ENCODE data around the gene ZNF143. TPM values are rescaled to one million over a fixed set of nuclear protein-coding genes. Genes with fewer than 3 reads are reported as not detected.
"Not testable (repeated sequence)": the region's sequence is repeated elsewhere in the genome, so short reads cannot be mapped to it uniquely, and the experiment has no call there.

The ZNF143 gene
- total RNA-seq, 1 donor from 2014 or later, result 33.1 TPM

GRCh38 chr11:9533736-9534473, 73.1 kb downstream of the ZNF143 start:
- intact Hi-C loops (cut with micrococcal nuclease), result loop anchor here (2.0 to 10.0 kb wide), 2 partner anchors 39 to 791 kb away; partner anchors contain the start of gene WEE1

DNA sequence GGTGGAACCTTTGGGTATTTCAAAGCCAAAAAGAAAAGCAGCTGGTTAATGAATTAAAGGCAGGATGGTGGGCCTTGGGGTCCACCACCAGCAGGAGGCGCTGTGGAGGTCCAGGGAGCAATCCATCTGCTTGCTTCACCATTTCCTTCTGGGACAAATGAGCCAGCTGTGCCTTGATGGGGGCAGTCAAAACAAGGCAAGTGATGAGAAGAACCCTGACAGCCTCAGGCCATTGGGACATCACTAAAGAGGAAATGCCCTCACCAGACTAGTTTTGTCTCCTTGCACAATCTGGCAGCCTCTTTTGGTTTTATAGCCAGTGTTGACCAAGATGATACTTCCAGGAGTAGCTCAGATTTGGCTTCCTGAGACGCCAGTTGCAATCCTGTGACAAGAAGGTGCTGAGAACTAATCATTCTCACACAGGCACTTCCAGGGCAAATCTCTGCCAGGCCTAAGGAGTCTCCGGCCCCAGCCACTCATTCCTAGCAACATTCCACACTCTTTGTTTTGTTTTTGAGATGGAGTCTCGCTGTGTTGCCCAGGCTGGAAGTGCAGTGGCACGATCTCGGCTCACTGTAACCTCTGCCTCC, 74.5 kb downstream of the ZNF143 start:
- intact Hi-C loops (cut with micrococcal nuclease), result loop anchor here (1.0 to 10.0 kb wide), 4 partner anchors 38 to 790 kb away; partner anchors contain the start of gene WEE1

DNA sequence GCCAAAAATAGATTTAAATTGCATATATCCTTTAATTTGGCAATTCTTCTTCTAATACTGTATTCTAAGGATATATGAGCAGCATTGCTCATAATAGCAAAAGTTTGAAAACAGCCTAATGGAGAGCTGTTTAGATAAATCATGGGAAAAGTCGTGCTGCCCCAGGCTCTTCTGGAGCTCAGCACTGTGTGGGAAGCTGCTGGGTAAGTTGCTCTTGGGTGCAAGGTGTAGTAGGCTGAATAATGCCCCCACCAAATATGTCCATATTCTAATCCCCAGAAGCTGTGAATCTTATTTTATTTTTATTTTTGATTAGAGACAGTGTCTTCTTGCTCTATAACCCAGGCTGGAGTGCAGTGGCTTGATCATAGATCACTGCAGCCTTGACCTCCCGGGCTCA, 77.7 kb downstream of the ZNF143 start:
- intact Hi-C loops (cut with micrococcal nuclease), result loop anchor here (10.0 kb wide), 1 partner anchor 786 kb away; no protein-coding TSS in a partner anchor

- intact Hi-C loops (cut with micrococcal nuclease), result not testable (repeated sequence)
These were observed 88.4 kb downstream of the ZNF143 start for GRCh38 chr11:9549216-9549615.

- intact Hi-C loops (cut with micrococcal nuclease), result no loop called here
These were observed 89.4 kb downstream of the ZNF143 start for GRCh38 chr11:9550191-9550628.

DNA sequence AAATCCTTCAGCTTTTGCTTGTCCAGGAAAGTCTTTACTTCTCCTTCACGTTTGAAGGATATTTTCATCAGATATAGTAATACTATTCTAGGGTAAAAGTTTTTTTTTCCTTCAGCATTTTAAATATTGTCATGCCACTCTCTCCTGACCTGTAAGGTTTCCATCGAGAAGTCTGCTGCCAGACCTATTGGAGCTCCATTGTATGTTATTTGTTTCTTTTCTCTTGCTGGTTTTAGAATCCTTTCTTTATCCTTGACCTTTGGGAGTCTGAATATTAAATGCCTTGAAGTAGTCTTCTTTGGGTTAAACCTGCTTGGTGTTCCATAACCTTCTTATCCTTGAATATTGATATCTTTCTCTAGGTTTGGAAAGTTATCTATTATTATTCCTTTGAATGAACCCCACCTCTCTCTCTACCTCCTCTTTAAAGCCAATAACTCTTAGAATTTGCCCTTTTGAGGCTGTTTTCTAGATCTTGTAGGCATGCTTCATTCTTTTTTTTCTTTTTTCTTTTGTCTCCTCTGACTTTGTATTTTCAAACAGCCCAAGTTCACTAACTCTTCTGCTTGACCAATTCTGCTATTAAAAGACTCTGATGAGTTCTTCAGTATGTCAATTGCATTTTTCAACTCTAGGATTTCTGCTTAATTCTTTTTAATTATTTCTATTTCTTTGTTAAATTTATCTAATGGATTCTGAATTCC, 100.6 kb downstream of the ZNF143 start:
- intact Hi-C loops (cut with micrococcal nuclease), result loop anchor here (10.0 kb wide), 1 partner anchor 893 kb away; the partner anchor contains the start of gene AMPD3

- intact Hi-C loops (cut with micrococcal nuclease), result loop anchor here (10.0 kb wide), 1 partner anchor 892 kb away; the partner anchor contains the start of gene AMPD3
These were observed 101.9 kb downstream of the ZNF143 start for GRCh38 chr11:9562716-9563115.

DNA sequence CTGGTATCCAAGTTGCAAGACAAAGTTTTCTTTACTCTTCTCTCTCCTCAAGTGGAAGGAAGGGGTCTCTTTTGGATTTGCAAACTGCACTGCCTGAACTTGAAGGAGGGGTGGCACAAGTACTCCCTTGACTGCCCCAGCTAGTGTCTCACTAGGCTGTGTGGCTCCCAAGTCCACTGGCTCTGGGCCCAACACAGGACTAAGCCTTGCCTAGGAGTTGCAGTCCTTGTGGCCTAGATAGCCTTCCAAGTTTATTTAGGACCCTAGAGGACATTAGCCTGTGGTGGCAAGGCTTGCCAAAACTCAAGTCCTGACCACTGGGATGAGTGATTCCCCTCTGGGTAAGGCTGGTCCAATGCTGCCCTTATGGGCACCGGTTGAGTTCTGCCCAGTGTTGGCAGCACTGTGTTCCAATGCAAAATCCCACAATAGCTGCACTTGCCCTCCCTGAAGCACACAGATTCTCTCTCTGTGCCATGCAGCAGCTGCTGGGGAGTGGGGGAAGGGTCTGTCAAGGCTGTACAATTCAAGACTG, 102.5 kb downstream of the ZNF143 start:
- intact Hi-C loops (cut with micrococcal nuclease), result loop anchor here (10.0 kb wide), 1 partner anchor 892 kb away; the partner anchor contains the start of gene AMPD3

DNA sequence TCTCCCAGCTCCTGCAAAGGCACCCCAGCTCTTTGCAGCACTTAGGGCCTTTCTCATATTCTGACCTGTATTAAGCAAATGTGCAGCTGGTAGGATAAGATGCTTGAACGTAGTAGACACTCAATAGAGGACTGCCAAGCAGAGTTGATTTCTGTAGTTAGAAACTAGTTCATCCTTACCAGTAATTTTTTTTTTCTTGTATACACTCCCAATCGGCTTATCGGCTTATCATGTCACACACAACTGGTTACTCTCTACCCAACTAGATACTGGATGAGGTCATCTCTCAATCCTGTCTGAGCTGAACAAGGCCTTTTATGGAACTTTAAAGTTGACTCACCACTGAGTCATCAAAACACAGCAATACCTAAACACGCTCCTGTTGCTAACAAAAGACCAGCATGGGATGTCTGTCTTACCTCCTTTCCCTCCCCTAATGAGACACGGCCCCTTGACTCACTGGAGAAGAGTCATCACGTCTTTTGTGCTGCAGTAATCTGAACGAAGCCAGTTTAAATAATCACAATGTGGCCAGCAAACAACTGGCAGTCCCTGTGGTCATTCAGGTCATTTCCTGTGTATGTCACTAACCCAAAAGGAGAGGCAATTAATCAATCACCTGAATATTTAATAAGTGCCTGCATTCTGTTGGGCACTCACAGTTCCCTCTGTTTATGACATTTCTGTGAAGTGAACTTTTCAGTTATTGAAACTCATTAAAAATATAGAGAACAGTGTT, 105.2 kb downstream of the ZNF143 start:
- intact Hi-C loops (cut with micrococcal nuclease), result loop anchor here (1.0 to 10.0 kb wide), 7 partner anchors 8 to 889 kb away; partner anchors contain the start of genes AMPD3, SWAP70 and TMEM41B

- intact Hi-C loops (cut with micrococcal nuclease), result loop anchor here (1.0 to 10.0 kb wide), 7 partner anchors 8 to 888 kb away; partner anchors contain the start of genes AMPD3, SWAP70 and TMEM41B
These were observed 105.8 kb downstream of the ZNF143 start for GRCh38 chr11:9566561-9567063.

DNA sequence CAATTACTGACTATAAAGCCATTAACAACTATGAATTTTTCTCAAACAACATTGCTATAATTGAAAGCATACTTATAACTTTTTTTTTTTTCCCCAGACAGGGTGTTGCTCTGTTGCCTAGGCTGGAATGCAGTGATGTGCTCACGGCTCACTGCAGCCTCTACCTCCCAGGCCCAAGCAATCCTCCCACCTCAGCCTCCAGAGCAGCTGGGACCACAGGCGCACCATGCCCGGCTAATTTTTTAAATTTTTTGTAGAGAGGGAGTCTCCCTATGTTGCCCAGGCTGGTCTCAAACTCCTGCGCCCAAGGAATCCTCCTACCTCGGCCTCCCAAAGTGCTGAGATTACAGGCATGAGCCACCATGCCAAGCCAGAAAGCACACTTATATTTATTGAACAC, 106.6 kb downstream of the ZNF143 start:
- intact Hi-C loops (cut with micrococcal nuclease), result loop anchor here (2.0 to 10.0 kb wide), 2 partner anchors 879 to 887 kb away; partner anchors contain the start of gene AMPD3

DNA sequence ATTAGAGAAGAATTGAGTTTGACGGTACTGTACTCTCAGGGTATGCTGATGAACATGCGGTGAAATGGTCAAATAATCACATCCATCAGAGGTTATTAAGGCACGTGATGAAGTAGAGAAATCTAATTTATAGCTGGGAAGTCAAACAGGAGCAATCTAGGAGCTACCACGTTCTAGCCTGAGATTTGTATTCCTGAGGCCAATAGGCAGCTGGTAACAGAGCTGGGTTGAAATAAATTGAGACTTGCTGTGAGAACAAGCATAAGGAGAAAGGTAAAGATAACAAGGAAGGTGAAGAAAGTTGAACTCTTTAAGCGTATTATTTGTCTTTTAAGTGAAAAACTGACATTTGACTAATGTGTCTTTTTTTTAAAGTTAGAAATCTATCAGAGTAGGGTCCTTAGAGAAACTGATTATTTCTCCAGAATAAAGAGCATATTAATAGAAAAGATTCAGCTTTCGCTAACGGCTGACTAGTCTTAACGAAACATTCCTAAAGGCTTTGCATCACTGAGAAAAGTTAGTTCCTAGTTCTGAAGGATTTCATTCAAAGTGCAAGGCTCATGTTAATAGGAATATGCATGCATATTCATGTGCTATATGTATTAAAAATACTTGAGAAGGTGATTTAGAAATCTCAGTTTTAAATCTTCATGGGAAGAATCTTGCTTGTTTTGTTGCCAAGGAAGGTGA, 107.5 kb downstream of the ZNF143 start:
- intact Hi-C loops (cut with micrococcal nuclease), result loop anchor here (10.0 kb wide), 1 partner anchor 886 kb away; the partner anchor contains the start of gene AMPD3

DNA sequence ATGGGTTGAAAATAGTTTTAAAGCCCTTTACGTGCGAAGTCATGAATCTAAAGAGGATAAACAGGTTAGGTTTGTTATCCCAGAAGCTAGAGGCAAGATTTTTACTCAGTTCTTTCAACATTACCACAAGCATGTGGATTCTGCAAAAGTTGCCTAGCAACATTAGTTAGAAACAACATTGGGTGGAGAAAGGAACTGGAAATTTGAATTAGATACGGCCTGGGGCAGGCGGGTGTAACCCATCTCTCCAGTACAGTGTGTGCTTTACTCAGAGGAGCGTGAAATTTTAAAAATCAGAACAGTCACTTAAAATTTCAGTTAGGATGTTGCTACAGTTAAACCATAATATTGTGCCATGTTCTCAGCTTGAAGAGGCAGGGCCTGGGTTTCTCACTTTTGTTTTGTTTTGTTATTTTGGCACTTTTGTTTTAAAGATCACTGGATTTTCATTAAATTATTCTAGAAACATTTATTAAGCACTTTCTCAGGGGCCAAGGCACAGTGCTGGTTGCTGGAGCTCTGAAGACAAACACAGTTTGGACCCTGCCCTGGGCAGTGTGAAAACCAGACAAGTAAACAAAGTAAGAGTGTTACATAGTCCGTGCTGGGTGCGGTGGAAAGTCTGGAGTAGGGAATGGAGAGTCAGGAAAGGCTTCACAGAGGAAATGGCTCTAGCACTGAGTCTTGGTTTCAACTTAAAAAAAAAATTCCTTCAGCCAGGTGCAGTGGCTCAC, 108.2 kb downstream of the ZNF143 start:
- intact Hi-C loops (cut with micrococcal nuclease), result loop anchor here (10.0 kb wide), 1 partner anchor 886 kb away; the partner anchor contains the start of gene AMPD3

DNA sequence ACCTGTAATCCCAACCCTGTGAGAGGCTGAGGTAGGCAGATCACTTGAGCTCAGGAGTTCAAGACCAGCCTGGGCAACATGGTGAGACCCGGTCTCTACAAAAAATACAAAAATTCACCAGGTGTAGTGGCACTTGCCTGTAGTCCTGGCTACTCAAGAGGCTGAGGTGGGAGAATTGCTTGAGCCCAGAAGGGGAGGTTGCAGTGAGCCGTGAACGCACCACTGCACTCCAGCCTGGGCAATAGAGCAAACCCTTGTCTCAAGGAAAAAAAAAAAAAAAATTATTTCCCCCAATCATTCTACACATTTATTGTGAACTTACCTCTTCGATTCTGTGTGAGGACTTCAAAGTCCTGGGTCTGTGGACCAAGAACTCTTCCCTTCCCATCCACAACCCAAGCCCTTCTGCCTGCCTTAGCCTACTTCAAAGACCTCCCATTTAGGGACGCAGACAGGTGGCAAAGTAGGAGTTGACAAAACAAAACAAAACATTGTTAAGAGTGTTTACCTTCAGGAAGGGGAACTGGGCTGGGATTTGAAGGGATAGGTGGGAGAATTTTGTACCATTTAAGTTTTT, 108.9 kb downstream of the ZNF143 start:
- intact Hi-C loops (cut with micrococcal nuclease), result loop anchor here (5.0 to 10.0 kb wide), 3 partner anchors 738 to 1238 kb away; partner anchors contain the start of genes ADM, AMPD3 and EIF4G2

DNA sequence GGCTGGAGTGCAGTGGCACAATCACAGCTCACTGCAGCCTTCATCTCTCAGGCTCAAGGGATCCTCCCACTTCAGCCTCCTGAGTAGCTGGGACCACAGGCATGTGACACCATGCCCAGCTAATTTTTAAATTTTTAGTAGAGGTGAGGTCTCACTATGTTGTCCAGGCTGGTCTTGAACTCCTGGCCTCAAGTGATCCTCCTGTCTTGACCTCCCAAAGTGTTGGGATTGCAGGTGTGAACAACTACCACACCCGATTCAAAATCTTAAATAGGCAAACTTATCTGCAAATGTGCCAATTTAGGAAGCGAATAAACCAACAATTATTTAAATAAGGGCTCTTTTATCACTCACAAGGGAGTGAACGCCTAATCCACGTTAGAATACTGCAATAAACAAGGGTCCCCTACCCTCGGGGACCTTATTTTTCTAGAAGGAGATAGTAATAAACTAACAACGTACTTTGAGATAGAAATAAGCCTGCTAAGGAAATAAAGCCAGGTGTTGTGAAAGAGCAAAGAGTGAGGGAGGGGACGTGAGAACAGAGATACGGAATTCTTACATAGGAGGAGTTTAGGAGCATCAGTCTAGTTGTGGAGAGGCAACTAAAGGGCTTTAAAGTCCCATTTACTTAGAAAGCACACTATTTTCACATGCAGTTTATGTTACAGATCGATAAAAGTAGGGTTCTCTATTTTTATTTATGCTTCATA, 109.7 kb downstream of the ZNF143 start:
- intact Hi-C loops (cut with micrococcal nuclease), result loop anchor here (5.0 kb wide), 2 partner anchors 737 to 1237 kb away; partner anchors contain the start of genes ADM and EIF4G2

- intact Hi-C loops (cut with micrococcal nuclease), result loop anchor here (5.0 kb wide), 2 partner anchors 736 to 1236 kb away; partner anchors contain the start of genes ADM and EIF4G2
These were observed 110.4 kb downstream of the ZNF143 start for GRCh38 chr11:9571071-9571762.

- intact Hi-C loops (cut with micrococcal nuclease), result loop anchor here (2.0 to 5.0 kb wide), 5 partner anchors 37 to 1236 kb away; partner anchors contain the start of genes ADM, EIF4G2, RPL27A and TMEM9B
These were observed 110.9 kb downstream of the ZNF143 start for GRCh38 chr11:9571763-9572115.

All from T-helper 1 cell treated with Interleukin-12 subunit alpha and Interleukin-12 subunit beta and Interleukin-4 antibody, amounts not matched to agents 30 ng/mL and 1 ng/mL, for 36 hours (primary cell).